Measurements from ENCODE around the gene ZFYVE28. TPM values are rescaled to one million over a fixed set of nuclear protein-coding genes. Genes with fewer than 3 reads are reported as not detected.

Gene ZFYVE28
- total RNA-seq, 3 donors from 2014 or later: 32.4 to 56.4 (median 42.9) TPM

DNA sequence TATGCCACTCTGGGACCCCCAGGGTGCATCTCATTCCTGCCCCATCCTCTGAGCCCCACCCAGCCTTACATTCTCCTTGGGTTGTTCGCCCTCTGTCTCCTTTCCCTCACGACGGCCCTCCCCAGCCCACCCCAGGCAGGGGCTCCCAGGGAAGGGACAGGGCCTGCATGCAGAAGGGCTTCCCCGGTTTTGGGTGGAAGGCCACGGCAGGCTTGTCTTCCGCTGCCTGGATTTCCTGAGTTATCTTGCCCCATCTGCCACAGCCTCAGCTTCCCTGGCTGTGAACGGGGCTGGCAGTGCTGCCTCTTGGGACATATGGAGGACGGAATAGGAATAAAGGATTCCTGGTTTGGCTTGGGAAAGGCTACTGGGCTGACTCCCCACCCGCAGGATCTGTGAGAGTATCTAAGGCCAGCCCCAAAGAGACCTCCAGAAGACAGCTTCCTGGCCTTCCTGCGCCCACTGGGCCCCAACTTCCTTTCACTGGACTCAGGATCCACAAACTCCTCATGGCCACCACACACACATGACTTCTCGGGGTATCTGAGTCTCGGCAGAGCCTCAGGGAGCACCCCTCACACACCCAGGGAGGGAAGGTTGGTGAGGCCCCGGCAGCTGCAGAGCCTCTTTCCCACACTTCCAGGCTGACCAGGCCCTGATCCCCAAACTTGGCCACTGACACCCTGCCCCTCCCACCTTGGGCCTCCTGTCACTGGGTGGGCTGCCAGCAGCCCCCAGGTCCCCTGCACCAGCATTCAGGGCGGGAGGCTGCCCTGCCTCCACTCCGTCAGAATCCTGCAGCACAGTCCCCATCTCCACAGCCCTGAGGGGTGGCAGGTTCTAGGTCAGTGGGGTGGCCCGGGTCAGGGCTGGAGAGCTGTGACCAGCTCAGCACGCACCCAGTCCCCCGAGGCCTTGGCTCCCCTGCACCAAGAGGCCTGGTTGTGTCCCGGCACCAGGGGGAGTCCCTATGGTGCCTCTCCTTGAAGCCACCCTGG is 153.0 kb downstream of the ZFYVE28 start:
- Histone ChIP-seq H3K4me1 (ENCODE audit: low read depth) (peaks cover 12% of the 10 kb centered on the region), H3K4me3 (no peak overlapping the region), H3K9me3 (no peaks in the 10 kb centered on the region), H3K36me3 (ENCODE audit: low read depth) (peaks cover 5% of the 10 kb centered on the region)
- ATAC-seq (no peak), DNase-seq (peak in 2 of 3 donors; percentile 18 to 42)
- intact Hi-C loops (cut with DNase I, micrococcal nuclease): no loop called here
- TF ChIP-seq, protein P1, sequence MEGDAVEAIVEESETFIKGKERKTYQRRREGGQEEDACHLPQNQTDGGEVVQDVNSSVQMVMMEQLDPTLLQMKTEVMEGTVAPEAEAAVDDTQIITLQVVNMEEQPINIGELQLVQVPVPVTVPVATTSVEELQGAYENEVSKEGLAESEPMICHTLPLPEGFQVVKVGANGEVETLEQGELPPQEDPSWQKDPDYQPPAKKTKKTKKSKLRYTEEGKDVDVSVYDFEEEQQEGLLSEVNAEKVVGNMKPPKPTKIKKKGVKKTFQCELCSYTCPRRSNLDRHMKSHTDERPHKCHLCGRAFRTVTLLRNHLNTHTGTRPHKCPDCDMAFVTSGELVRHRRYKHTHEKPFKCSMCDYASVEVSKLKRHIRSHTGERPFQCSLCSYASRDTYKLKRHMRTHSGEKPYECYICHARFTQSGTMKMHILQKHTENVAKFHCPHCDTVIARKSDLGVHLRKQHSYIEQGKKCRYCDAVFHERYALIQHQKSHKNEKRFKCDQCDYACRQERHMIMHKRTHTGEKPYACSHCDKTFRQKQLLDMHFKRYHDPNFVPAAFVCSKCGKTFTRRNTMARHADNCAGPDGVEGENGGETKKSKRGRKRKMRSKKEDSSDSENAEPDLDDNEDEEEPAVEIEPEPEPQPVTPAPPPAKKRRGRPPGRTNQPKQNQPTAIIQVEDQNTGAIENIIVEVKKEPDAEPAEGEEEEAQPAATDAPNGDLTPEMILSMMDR (IDR thresholded peaks at IDR 0.05): no peak

DNA sequence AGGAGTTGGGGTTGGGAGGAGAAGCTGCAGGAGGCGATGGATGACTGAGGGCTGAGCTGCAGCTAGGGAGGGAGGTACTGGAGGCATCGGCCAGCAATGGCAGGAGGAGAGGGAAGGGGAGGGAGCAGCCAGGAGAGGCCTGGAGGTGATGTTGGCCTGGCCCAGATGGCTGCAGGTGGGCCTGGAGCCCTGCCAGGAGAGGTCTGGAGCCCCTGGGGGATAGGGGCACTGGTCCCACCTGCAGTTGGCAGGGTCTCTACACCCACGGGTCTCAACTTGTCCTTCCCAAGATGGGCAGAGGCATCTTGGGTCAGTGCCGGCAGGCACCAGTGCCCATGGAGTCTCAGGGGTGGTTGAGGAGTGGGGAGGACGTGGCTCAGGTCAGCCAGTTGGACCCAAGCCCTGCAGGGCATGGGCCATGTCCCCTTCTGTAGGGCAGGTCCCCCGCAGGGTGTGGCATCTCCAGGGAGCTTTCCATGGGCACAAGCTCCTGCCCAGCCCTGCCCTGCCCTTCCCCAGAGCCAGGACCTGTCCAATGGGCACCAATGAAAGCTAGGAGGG is 153.9 kb downstream of the ZFYVE28 start:
- intact Hi-C loops (cut with DNase I, micrococcal nuclease): no loop called here
- peaks cover 5% of the 10 kb centered on the region for H3K36me3 ChIP-seq (ENCODE audit: low read depth)
- H3K9me3 ChIP-seq: no peaks in the 10 kb centered on the region
- peak in 2 of 3 donors; percentile 31 to 52 for DNase-seq
- H3K4me3 ChIP-seq: no peak overlapping the region
- TF ChIP-seq, protein P1 (IDR thresholded peaks at IDR 0.05): no peak
- H3K4me1 ChIP-seq (ENCODE audit: low read depth): peaks cover 20% of the 10 kb centered on the region
- ATAC-seq: no peak

DNA sequence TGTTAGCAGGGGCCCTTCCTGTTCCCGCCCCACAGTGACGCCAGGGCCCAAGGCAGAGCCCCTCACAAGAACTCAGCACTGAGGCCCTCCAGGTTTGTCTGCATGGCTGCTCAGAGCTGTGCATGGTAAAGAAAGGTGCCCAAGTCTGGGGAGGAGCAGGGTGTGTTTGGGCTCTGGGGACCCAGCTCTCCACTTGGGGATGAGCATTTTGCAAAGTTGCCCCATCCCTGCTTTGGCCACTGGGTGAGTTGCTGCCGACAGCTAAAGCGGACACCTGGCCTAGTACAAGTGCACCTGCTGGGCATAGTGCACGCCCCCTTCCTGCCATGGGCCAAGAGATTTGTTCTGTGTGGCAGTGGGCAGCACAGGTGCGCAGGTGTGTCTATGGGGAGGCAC is 154.5 kb downstream of the ZFYVE28 start:
- TF ChIP-seq, protein P1 (IDR thresholded peaks at IDR 0.05): no peak
- peaks cover 20% of the 10 kb centered on the region for H3K4me1 ChIP-seq (ENCODE audit: low read depth)
- intact Hi-C loops (cut with DNase I, micrococcal nuclease): no loop called here
- peak in 2 of 3 donors; percentile 27 to 48 for DNase-seq
- no peaks in the 10 kb centered on the region for H3K9me3 ChIP-seq
- ATAC-seq: no peak
- H3K36me3 ChIP-seq (ENCODE audit: low read depth): peaks cover 5% of the 10 kb centered on the region
- H3K4me3 ChIP-seq: no peak overlapping the region

DNA sequence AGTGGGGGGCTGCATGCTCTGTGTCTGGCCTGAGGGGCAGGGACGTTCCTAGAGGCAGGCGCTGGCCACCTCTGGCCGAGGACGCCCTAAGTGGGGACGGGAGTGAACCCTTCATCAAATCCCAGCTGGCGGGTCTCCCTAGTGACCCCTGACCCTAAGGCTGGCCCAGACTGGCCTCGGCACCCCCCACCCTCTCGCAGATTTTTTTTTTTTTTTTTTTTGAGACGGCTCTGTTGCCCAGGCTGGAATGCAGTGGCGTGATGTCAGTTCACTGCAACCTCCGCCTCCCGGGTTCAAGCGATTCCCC is 155.5 kb downstream of the ZFYVE28 start:
- Histone ChIP-seq H3K4me3 (peak overlapping the region; percentile 88), H3K4me1 (ENCODE audit: low read depth) (peaks cover 25% of the 10 kb centered on the region), H3K36me3 (ENCODE audit: low read depth) (peaks cover 5% of the 10 kb centered on the region), H3K9me3 (no peaks in the 10 kb centered on the region)
- intact Hi-C loops (cut with DNase I, micrococcal nuclease): no loop called here
- DNase-seq (no peak), ATAC-seq (no peak)
- TF ChIP-seq, protein P1 (IDR thresholded peaks at IDR 0.05): no peak

DNA sequence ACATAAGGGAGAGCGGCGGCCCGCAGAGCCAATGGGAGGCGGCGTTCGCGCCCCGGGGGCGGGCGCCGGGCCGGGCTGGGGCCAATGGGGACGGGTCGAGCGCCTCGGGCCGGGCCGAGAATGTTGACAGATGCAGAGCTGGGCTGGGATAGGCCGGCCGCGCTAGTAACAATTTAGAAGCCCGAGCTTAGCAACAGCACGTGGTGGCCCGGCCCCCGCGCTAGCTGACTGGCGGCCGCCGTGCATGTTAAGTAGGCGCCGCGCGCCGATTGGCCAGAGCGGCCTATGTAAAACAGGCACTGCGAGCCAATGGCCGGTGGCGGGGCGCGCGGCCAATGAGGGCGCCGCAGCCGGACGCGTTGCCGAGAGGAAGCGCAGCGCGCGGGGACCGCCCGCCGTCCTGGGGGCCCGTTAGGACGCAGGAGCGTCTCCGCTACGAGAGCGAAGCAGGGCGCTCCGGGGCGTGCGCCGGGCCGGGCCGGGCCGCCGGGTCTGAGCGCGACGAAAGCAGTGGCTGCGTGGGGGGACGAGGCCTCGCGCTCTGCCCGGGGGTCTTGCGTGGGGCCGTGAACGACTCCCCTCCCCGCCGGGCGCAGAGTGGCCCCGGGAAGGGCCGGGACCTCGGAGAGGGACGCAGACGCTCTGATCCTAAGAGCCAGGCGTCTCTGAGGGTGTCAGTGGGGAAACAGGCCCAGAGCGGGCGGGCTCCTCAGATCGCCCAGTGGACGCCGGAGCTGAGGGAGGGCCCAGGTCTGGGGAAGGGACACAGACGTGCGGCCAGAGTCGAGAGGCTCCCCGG is 156.1 kb downstream of the ZFYVE28 start:
- TF ChIP-seq, protein P1 (IDR thresholded peaks at IDR 0.05): no peak
- peaks cover 25% of the 10 kb centered on the region for H3K4me1 ChIP-seq (ENCODE audit: low read depth)
- ATAC-seq: peak; percentile 93
- DNase-seq: peak; percentile 99 to 100 (median 99)
- no peaks in the 10 kb centered on the region for H3K9me3 ChIP-seq
- intact Hi-C loops (cut with DNase I, micrococcal nuclease): no loop called here
- H3K4me3 ChIP-seq: peak overlapping the region; percentile 88
- peaks cover 5% of the 10 kb centered on the region for H3K36me3 ChIP-seq (ENCODE audit: low read depth)

All from mucosa of descending colon (tissue), 3 donors.